WERI-Rb-1 (cell line): ENCODE data around the gene CTTNBP2.

ENCODE experiments used
- DNase-seq: peaks from one replicate; pipeline ENCODE4 v3.0.0-alpha.2; 2020
- H3K27ac ChIP-seq: fragments of 250-450 bp; sonication (Bioruptor Pico); 2 replicates; pipeline ENCODE4 v1.5.1; 2020; ENCODE audit warnings: mild to moderate bottlenecking, moderate library complexity
- H3K27me3 ChIP-seq: fragments of 250-450 bp; sonication (Bioruptor Pico); 2 replicates; pipeline ENCODE4 v1.5.1; 2021; ENCODE audit warnings: mild to moderate bottlenecking, low read depth, moderate library complexity; ENCODE audit not compliant: insufficient read depth, severe bottlenecking
- H3K36me3 ChIP-seq: fragments of 250-450 bp; sonication (Bioruptor Pico); 2 replicates; pipeline ENCODE4 v1.5.1; 2020; ENCODE audit warnings: mild to moderate bottlenecking, moderate library complexity
- H3K4me3 ChIP-seq: 2 replicates; pipeline ENCODE4 v1.5.1; 2011; ENCODE audit warnings: low read depth, mild to moderate bottlenecking, control low read depth, low read length
- H3K9me3 ChIP-seq: fragments of 250-450 bp; sonication (Bioruptor Pico); 2 replicates; pipeline ENCODE4 v1.5.1; 2021; ENCODE audit warnings: mild to moderate bottlenecking, moderate library complexity; ENCODE audit not compliant: severe bottlenecking
- TF ChIP-seq, protein P1 (sequence below): IDR thresholded peaks from 2 replicates; pipeline ENCODE4 v1.5.1; 2011; ENCODE audit warnings: low read depth, mild to moderate bottlenecking, control low read depth, inconsistent platforms, low read length

CTTNBP2 gene

GRCh38 chr7:117706210-117706609 lies 167.0 kb downstream of the CTTNBP2 start:
- H3K27ac ChIP-seq = no peak overlapping the region

GRCh38 chr7:117705630-117706029 lies 167.6 kb downstream of the CTTNBP2 start:
- Histone ChIP-seq H3K9me3 (peaks cover 3% of the 10 kb centered on the region), H3K36me3 (no peaks in the 10 kb centered on the region), H3K27ac (no peak overlapping the region), H3K4me3 (no peak overlapping the region), H3K27me3 (peaks cover 21% of the 10 kb centered on the region)
- DNase-seq = no peak
- TF ChIP-seq, protein P1, sequence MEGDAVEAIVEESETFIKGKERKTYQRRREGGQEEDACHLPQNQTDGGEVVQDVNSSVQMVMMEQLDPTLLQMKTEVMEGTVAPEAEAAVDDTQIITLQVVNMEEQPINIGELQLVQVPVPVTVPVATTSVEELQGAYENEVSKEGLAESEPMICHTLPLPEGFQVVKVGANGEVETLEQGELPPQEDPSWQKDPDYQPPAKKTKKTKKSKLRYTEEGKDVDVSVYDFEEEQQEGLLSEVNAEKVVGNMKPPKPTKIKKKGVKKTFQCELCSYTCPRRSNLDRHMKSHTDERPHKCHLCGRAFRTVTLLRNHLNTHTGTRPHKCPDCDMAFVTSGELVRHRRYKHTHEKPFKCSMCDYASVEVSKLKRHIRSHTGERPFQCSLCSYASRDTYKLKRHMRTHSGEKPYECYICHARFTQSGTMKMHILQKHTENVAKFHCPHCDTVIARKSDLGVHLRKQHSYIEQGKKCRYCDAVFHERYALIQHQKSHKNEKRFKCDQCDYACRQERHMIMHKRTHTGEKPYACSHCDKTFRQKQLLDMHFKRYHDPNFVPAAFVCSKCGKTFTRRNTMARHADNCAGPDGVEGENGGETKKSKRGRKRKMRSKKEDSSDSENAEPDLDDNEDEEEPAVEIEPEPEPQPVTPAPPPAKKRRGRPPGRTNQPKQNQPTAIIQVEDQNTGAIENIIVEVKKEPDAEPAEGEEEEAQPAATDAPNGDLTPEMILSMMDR = no peak

More at GRCh38 chr7:117706210-117706609, 167.0 kb downstream of the CTTNBP2 start:
- no peak for DNase-seq
- TF ChIP-seq, protein P1 = no peak
- H3K36me3 ChIP-seq = no peaks in the 10 kb centered on the region
- H3K4me3 ChIP-seq = no peak overlapping the region
- peaks cover 3% of the 10 kb centered on the region for H3K9me3 ChIP-seq
- H3K27me3 ChIP-seq = peaks cover 19% of the 10 kb centered on the region

DNA sequence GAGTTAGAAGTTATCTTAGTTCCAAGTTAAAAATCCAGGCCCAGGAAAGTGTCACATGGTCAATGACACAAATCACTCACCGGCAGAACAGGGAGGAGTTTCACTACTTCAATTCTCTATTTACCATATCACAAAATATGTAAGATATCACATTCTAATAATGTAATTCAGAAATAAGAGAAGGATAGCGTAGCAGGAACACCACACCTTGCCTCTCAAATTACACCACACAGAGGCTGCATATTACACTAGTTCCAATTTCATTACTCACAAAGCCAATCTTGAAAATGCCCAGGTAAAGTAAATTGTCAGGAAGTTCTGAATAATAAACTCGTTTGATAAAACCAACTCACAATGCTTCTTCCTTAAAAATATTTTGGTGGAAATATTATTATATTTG lies 169.2 kb downstream of the CTTNBP2 start:
- Histone ChIP-seq H3K36me3 (no peaks in the 10 kb centered on the region), H3K4me3 (no peak overlapping the region), H3K27me3 (peaks cover 24% of the 10 kb centered on the region), H3K9me3 (peaks cover 3% of the 10 kb centered on the region), H3K27ac (no peak overlapping the region)
- DNase-seq = no peak
- TF ChIP-seq, protein P1 = no peak

DNA sequence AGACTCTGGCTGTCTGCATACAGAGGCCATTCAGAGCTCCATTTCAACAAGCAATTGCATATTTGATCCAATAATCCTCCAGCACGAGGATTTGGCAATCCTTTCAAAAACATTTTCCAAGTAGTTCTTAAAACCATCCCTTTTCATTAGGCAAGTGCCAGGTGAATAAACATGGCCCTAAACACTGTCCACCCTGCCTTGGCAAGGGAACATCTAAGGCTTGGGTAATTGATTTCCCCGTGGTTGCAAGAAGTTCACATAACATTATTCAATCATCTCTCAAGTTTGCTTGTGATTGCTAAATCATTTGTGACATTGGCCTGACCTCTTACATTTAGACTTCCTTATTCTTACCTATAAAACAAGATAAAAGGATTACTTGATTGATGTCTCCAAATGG lies 175.2 kb downstream of the CTTNBP2 start:
- TF ChIP-seq, protein P1 = no peak
- DNase-seq = no peak
- H3K4me3 ChIP-seq = no peak overlapping the region
- H3K9me3 ChIP-seq = no peaks in the 10 kb centered on the region
- H3K36me3 ChIP-seq = no peaks in the 10 kb centered on the region
- H3K27ac ChIP-seq = no peak overlapping the region
- H3K27me3 ChIP-seq = peaks cover 22% of the 10 kb centered on the region

GRCh38 chr7:117692338-117692737 lies 180.9 kb downstream of the CTTNBP2 start:
- Histone ChIP-seq H3K4me3 (no peak overlapping the region), H3K36me3 (no peaks in the 10 kb centered on the region), H3K9me3 (no peaks in the 10 kb centered on the region), H3K27ac (no peak overlapping the region), H3K27me3 (peaks cover 14% of the 10 kb centered on the region)
- no peak for DNase-seq
- TF ChIP-seq, protein P1 = no peak

- no peak for DNase-seq
- no peaks in the 10 kb centered on the region for H3K9me3 ChIP-seq
- no peak overlapping the region for H3K4me3 ChIP-seq
- H3K27ac ChIP-seq = no peak overlapping the region
- peaks cover 16% of the 10 kb centered on the region for H3K27me3 ChIP-seq
- H3K36me3 ChIP-seq = no peaks in the 10 kb centered on the region
- TF ChIP-seq, protein P1 = no peak
Measured at GRCh38 chr7:117690147-117690546, 183.1 kb downstream of the CTTNBP2 start.
